Loucy (cell line): Measurements from ENCODE around the gene LIMS1.
"Not testable (repeated sequence)": the region's sequence is repeated elsewhere in the genome, so short reads cannot be mapped to it uniquely, and the experiment has no call there.

Source experiments
- H2AFZ ChIP-seq: fragments of 200-600 bp; sonication (generic); 2 replicates; pipeline ENCODE4 v1.6.0; 2016; ENCODE audit warnings: antibody characterized with exemption, mild to moderate bottlenecking, low read length, moderate library complexity
- H3F3A ChIP-seq: fragments of 200-600 bp; 2 replicates; pipeline ENCODE4 v1.6.0; 2016; ENCODE audit warnings: antibody characterized with exemption, low read depth, mild to moderate bottlenecking
- H3K27me3 ChIP-seq: fragments of 200-600 bp; sonication (generic); 2 replicates; pipeline ENCODE4 v1.6.1; 2014; ENCODE audit warnings: low read length, mild to moderate bottlenecking; ENCODE audit not compliant: insufficient read depth, poor library complexity, severe bottlenecking
- H3K36me3 ChIP-seq: fragments of 200-600 bp; sonication (generic); 2 replicates; pipeline ENCODE4 v1.6.1; 2016; ENCODE audit warnings: low read length; ENCODE audit not compliant: insufficient read depth
- H3K4me1 ChIP-seq: fragments of 200-600 bp; sonication (generic); 2 replicates; pipeline ENCODE4 v1.5.1; 2014; ENCODE audit warnings: low read length, mild to moderate bottlenecking; ENCODE audit not compliant: insufficient read depth, poor library complexity, severe bottlenecking
- H3K4me2 ChIP-seq: fragments of 200-600 bp; sonication (generic); 2 replicates; pipeline ENCODE4 v1.6.0; 2014; ENCODE audit warnings: antibody characterized with exemption, low read length, low read depth, mild to moderate bottlenecking; ENCODE audit not compliant: poor library complexity, severe bottlenecking
- H3K4me3 ChIP-seq: fragments of 200-600 bp; sonication (generic); 2 replicates; pipeline ENCODE4 v1.5.1; 2014; ENCODE audit warnings: low read length, mild to moderate bottlenecking, mixed read lengths; ENCODE audit not compliant: poor library complexity, severe bottlenecking
- H3K79me2 ChIP-seq: fragments of 200-600 bp; sonication (generic); 2 replicates; pipeline ENCODE4 v1.6.1; 2014; ENCODE audit warnings: low read length; ENCODE audit not compliant: insufficient read depth
- H3K9ac ChIP-seq: fragments of 200-600 bp; sonication (generic); 2 replicates; pipeline ENCODE4 v1.6.0; 2014; ENCODE audit warnings: mild to moderate bottlenecking, low read depth, low read length, moderate library complexity; ENCODE audit not compliant: poor library complexity, severe bottlenecking
- H3K9me2 ChIP-seq: fragments of 200-600 bp; sonication (generic); replicated peaks from 2 replicates; pipeline ENCODE4 v1.6.1; 2016; ENCODE audit warnings: low read depth, low read length, mixed read lengths
- H3K9me3 ChIP-seq: fragments of 200-600 bp; sonication (generic); 2 replicates; pipeline ENCODE4 v1.6.1; 2014; ENCODE audit warnings: mild to moderate bottlenecking, antibody characterized with exemption, low read length, low read depth; ENCODE audit not compliant: insufficient read depth
- H4K20me1 ChIP-seq: fragments of 200-600 bp; sonication (generic); 2 replicates; pipeline ENCODE4 v1.6.0; 2014; ENCODE audit warnings: antibody characterized with exemption, low read length, mild to moderate bottlenecking; ENCODE audit not compliant: insufficient read depth, poor library complexity, severe bottlenecking
- CTCF ChIP-seq: fragments of 200-600 bp; sonication (generic); conservative IDR thresholded peaks from 2 replicates; pipeline ENCODE4 v1.5.1; 2014; ENCODE audit warnings: mild to moderate bottlenecking, antibody characterized with exemption, low read length
- EZH2phosphoT487 ChIP-seq: fragments of 200-600 bp; IDR thresholded peaks from 2 replicates; pipeline ENCODE4 v1.6.1; 2018; ENCODE audit warnings: antibody characterized with exemption, mild to moderate bottlenecking, moderate library complexity, borderline replicate concordance

LIMS1 gene

DNA sequence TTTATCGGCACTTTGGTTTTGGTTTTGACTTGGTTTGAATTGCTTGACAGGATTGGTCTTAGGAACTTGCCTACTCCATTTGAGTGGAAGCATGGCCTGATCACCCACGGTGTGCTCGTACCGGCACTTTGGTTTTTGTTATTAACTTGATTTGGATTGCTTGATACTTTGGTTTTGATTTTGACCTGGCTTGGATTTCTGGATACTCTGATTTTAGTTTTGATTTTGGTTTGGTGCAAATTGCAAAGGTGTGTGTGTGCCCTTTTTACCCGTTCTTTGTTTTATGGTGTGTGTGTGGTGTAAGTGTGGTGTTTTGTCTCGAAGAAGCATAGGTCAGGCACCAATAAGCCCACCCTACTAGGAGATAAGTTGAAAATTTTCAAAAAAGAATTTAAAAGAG, 9.6 kb upstream of the LIMS1 start:
- H3K4me3 ChIP-seq, H3K4me1 ChIP-seq, H4K20me1 ChIP-seq, H3K27me3 ChIP-seq, H3K9me3 ChIP-seq, H3F3A ChIP-seq, H3K9me2 ChIP-seq, H3K4me2 ChIP-seq, H2AFZ ChIP-seq, H3K9ac ChIP-seq, H3K36me3 ChIP-seq, H3K79me2 ChIP-seq: not testable (repeated sequence)

GRCh38 chr2:108525258-108525657, 9.0 kb upstream of the LIMS1 start:
- H3K9me3 ChIP-seq, H3K4me3 ChIP-seq, H4K20me1 ChIP-seq, H3K4me1 ChIP-seq, H3K36me3 ChIP-seq, H3K9ac ChIP-seq, H3K27me3 ChIP-seq, H3K9me2 ChIP-seq, H3K79me2 ChIP-seq, H3F3A ChIP-seq, H3K4me2 ChIP-seq, H2AFZ ChIP-seq: not testable (repeated sequence)

GRCh38 chr2:108531674-108532055, 2.6 kb upstream of the LIMS1 start:
- no peak for TF ChIP-seq EZH2phosphoT487
- TF ChIP-seq CTCF, result no peak

GRCh38 chr2:108534584-108535356, 500 bp downstream of the LIMS1 start:
- no peak for TF ChIP-seq EZH2phosphoT487
- TF ChIP-seq CTCF, result no peak
- Histone ChIP-seq H4K20me1 (peaks cover 21% of the 10 kb centered on the region), H3K9ac (peak overlapping the region; percentile 73), H3K9me3 (no peaks in the 10 kb centered on the region), H3K4me2 (peak overlapping the region; percentile 90), H3K79me2 (peaks cover 60% of the 10 kb centered on the region), H3K27me3 (no peaks in the 10 kb centered on the region), H3F3A (no peaks in the 10 kb centered on the region), H2AFZ (peak overlapping the region; percentile 62), H3K36me3 (no peaks in the 10 kb centered on the region), H3K4me3 (peak overlapping the region; percentile 87), H3K9me2 (no peaks in the 10 kb centered on the region), H3K4me1 (peaks cover 48% of the 10 kb centered on the region)

More at GRCh38 chr2:108531674-108532055, 2.6 kb upstream of the LIMS1 start:
- peaks cover 29% of the 10 kb centered on the region for H3K79me2 ChIP-seq
- no peaks in the 10 kb centered on the region for H3K9me3 ChIP-seq
- peak overlapping the region; percentile 66 for H3K4me2 ChIP-seq
- no peaks in the 10 kb centered on the region for H3K36me3 ChIP-seq
- H3K9ac ChIP-seq, result peak overlapping the region; percentile 21
- H3F3A ChIP-seq, result no peaks in the 10 kb centered on the region
- H3K4me3 ChIP-seq, result no peak overlapping the region
- H2AFZ ChIP-seq, result no peak overlapping the region
- H3K9me2 ChIP-seq, result no peaks in the 10 kb centered on the region
- peaks cover 25% of the 10 kb centered on the region for H3K4me1 ChIP-seq
- H4K20me1 ChIP-seq, result peaks cover 15% of the 10 kb centered on the region
- H3K27me3 ChIP-seq, result no peaks in the 10 kb centered on the region
